GM12878 (cell line): ENCODE measurements around the gene PLCB4. TPM values are rescaled to one million over a fixed set of nuclear protein-coding genes. Genes with fewer than 3 reads are reported as not detected.

ENCODE experiments used
- ATAC-seq: fragments of 200-7000 bp; cut with Tn5 transposase; 3 replicates; pipeline ENCODE4 v1.9.1; 2020; ENCODE audit warnings: mild to moderate bottlenecking, moderate library complexity
- BruUV-seq: library from RNA; stranded (reverse); fragments of 400-500 nt; replicated peaks from 2 replicates; lab custom pipeline; 2021; lab: Mats Ljungman, UMichigan
- CTCF ChIA-PET: fragments of 300-600 bp; sonication (Branson Sonifier 250); formaldehyde crosslinking; extraction: SDS; loops from one replicate; lab custom pipeline; 2021; ENCODE audit warnings: inconsistent platforms; lab: Yijun Ruan, JAX
- POLR2A ChIA-PET: fragments of 350-600 bp; formaldehyde crosslinking; extraction: SDS; loops from one replicate; lab custom pipeline; 2021; ENCODE audit warnings: inconsistent platforms; lab: Charles Lee
- RAD21 ChIA-PET: fragments of 300-600 bp; sonication (Branson Sonifier 250); formaldehyde crosslinking; loops from one replicate; lab custom pipeline; 2023; ENCODE audit warnings: antibody characterized with exemption; ENCODE audit not compliant: unreplicated experiment; lab: Charles Lee
- SMC1A ChIA-PET: fragments of 300-600 bp; sonication (Branson Sonifier 250); formaldehyde crosslinking; loops from one replicate; lab custom pipeline; 2023; ENCODE audit not compliant: unreplicated experiment, uncharacterized antibody; lab: Charles Lee
- DNase-seq: peaks from one replicate; pipeline ENCODE4 v3.0.0-alpha.2; 2011; ENCODE audit warnings: low read depth, low spot score
- FAIRE-seq: peaks from 3 replicates; lab custom pipeline; 2011; peaks lifted over from hg19 to GRCh38; lab: Jason Lieb, UNC
- H2AFZ ChIP-seq: 2 replicates; pipeline ENCODE4 v1.6.0; 2011; ENCODE audit warnings: low read depth, low read length, control low read depth; ENCODE audit not compliant: control insufficient read depth
- H3K27ac ChIP-seq: 2 replicates; pipeline ENCODE4 v1.5.1; 2011; ENCODE audit warnings: control low read depth; ENCODE audit not compliant: control insufficient read depth, insufficient read depth
- H3K27me3 ChIP-seq, 2 experiments: replicated peaks in 1 of 2; 2 replicates each; pipeline versions ENCODE4 v1.6.0 to v1.6.1; 2011; ENCODE audit warnings: low read length in 1 of 2; ENCODE audit not compliant: control insufficient read depth in 2 of 2, insufficient read depth in 2 of 2
- H3K36me3 ChIP-seq, 2 experiments: 2 replicates each; pipeline ENCODE4 v1.5.1; 2011; ENCODE audit warnings: low read length in 1 of 2; ENCODE audit not compliant: control insufficient read depth in 2 of 2, insufficient read depth in 2 of 2
- H3K4me1 ChIP-seq: 2 replicates; pipeline ENCODE4 v1.6.1; 2011; ENCODE audit warnings: mild to moderate bottlenecking, low read length, moderate library complexity, mixed read lengths; ENCODE audit not compliant: control insufficient read depth, insufficient read depth
- H3K4me2 ChIP-seq: 2 replicates; pipeline ENCODE4 v1.6.0; 2011; ENCODE audit warnings: control low read depth; ENCODE audit not compliant: control insufficient read depth, insufficient read depth
- H3K4me3 ChIP-seq: fragments of 200-600 bp; sonication (generic); 2 replicates; pipeline ENCODE4 v1.5.1; 2016
- H3K79me2 ChIP-seq: 2 replicates; pipeline ENCODE4 v1.6.0; 2011; ENCODE audit warnings: low read length; ENCODE audit not compliant: control insufficient read depth, insufficient read depth
- H3K9ac ChIP-seq: 2 replicates; pipeline ENCODE4 v1.8.0; 2011; ENCODE audit warnings: low read length, control low read depth, mixed read lengths; ENCODE audit not compliant: control insufficient read depth, insufficient read depth
- H3K9me3 ChIP-seq: replicated peaks from 3 replicates; pipeline ENCODE4 v1.5.1; 2011; ENCODE audit warnings: mild to moderate bottlenecking, low read length; ENCODE audit not compliant: control insufficient read depth, insufficient read depth
- H4K20me1 ChIP-seq: 2 replicates; pipeline ENCODE4 v1.6.0; 2011; ENCODE audit not compliant: control insufficient read depth, insufficient read depth
- ATF7 ChIP-seq: fragments of 450-650 bp; IDR thresholded peaks from 2 replicates; pipeline ENCODE4 v1.6.1; 2016; ENCODE audit warnings: low read depth, mild to moderate bottlenecking
- CBX3 ChIP-seq: fragments of 200-600 bp; sonication (generic); IDR thresholded peaks from 2 replicates; pipeline ENCODE4 v1.6.1; 2016; ENCODE audit warnings: low read depth, borderline replicate concordance
- CHD1 ChIP-seq: IDR thresholded peaks from 2 replicates; pipeline ENCODE4 v1.6.1; 2012; ENCODE audit warnings: low read depth, low read length, improper control_type of control experiment
- CREM ChIP-seq: IDR thresholded peaks from 2 replicates; pipeline ENCODE4 v1.6.1; 2014; ENCODE audit warnings: antibody characterized with exemption, low read depth
- GABPA ChIP-seq: IDR thresholded peaks from 2 replicates; pipeline ENCODE4 v1.6.1; 2014; ENCODE audit warnings: antibody characterized with exemption, low read depth, mild to moderate bottlenecking, inconsistent platforms
- JUNB ChIP-seq: IDR thresholded peaks from 2 replicates; pipeline ENCODE4 v1.6.1; 2016; ENCODE audit warnings: antibody characterized with exemption, mild to moderate bottlenecking
- MXI1 ChIP-seq: fragments of 150-350 bp; IDR thresholded peaks from 2 replicates; pipeline ENCODE4 v1.6.1; 2011; ENCODE audit warnings: low read depth, mild to moderate bottlenecking, inconsistent platforms, low read length, improper control_type of control experiment
- MYC ChIP-seq: IDR thresholded peaks from 2 replicates; pipeline ENCODE4 v1.6.1; 2011; ENCODE audit warnings: mild to moderate bottlenecking, low read length, moderate library complexity, inconsistent platforms; ENCODE audit not compliant: insufficient read depth, insufficient replicate concordance, insufficient read length, severe bottlenecking
- NFIC ChIP-seq: IDR thresholded peaks from 2 replicates; pipeline ENCODE4 v1.6.1; 2012; ENCODE audit warnings: low read depth, mild to moderate bottlenecking, inconsistent platforms, low read length, moderate library complexity
- POU2F2 ChIP-seq: IDR thresholded peaks from 3 replicates; pipeline ENCODE4 v1.6.1; 2011; ENCODE audit warnings: low read depth, mild to moderate bottlenecking, low read length, borderline replicate concordance
- RBBP5 ChIP-seq: fragments of 200-600 bp; sonication (generic); conservative IDR thresholded peaks from 2 replicates; pipeline ENCODE4 v1.6.1; 2016
- SPI1 ChIP-seq: IDR thresholded peaks from 2 replicates; pipeline ENCODE4 v1.6.1; 2011; ENCODE audit warnings: low read depth, mild to moderate bottlenecking, low read length, moderate library complexity, borderline replicate concordance; ENCODE audit not compliant: insufficient read depth
- TARDBP ChIP-seq: IDR thresholded peaks from 2 replicates; pipeline ENCODE4 v1.6.1; 2016; ENCODE audit warnings: borderline replicate concordance
- TCF7 ChIP-seq: IDR thresholded peaks from 2 replicates; pipeline ENCODE4 v1.6.1; 2014; ENCODE audit warnings: antibody characterized with exemption, borderline replicate concordance
- YY1 ChIP-seq: IDR thresholded peaks from 2 replicates; pipeline ENCODE4 v1.6.1; 2011; ENCODE audit warnings: low read depth, mild to moderate bottlenecking, low read length
- ZNF622 ChIP-seq: fragments of 450-650 bp; IDR thresholded peaks from 2 replicates; pipeline ENCODE4 v1.6.1; 2017; ENCODE audit warnings: mild to moderate bottlenecking, inconsistent platforms
- WGBS: methylation state at CpG from one replicate; pipeline ENCODE4 v1.1.6; 2016; ENCODE audit warnings: low lambda C conversion rate; ENCODE audit not compliant: insufficient replicate concordance, insufficient coverage; ENCODE audit errors: missing lambda C conversion rate; 5-methylcytosine and 5-hydroxymethylcytosine counted together
- in situ Hi-C: fragments of 300-500 bp; cut with MboI; formaldehyde crosslinking; loops from 9 replicates; pipeline ENCODE4 v1.14.3; 2018; ENCODE audit warnings: mixed read lengths
- intact Hi-C: fragments of 100-400 bp; cut with micrococcal nuclease; formaldehyde crosslinking; loops from one replicate; pipeline ENCODE4 v1.14.2; 2022; ENCODE audit not compliant: unreplicated experiment
- polyA plus RNA-seq, 11 experiments: library from polyadenylated mRNA; depleted of rRNA in 4 of 11; unstranded in 6 of 11; stranded (reverse) in 5 of 11; fragments of >200 nt; fragmentation: Nextera tagmentation in 4 of 11; fragmentation: Illumina TruSeq in 1 of 11; extraction: Ambion mirVana in 4 of 11; extraction: Trizol in 1 of 11; gene quantifications; 1 replicate in 1 of 11; 2 replicates in 10 of 11; pipeline versions ENCODE4 v1.2.1 to v1.2.3, GENCODE V29; 2011 to 2016; ENCODE audit warnings: inconsistent platforms in 2 of 11, missing spikeins in 2 of 11, low read depth in 1 of 11
- total RNA-seq, 4 experiments: library from RNA; depleted of rRNA in 3 of 4; stranded (reverse); fragments of >200 nt in 3 of 4; fragmentation: Illumina TruSeq in 1 of 4; extraction: Trizol in 1 of 4; gene quantifications; 2 replicates each; pipeline versions ENCODE4 v1.2.1 to v1.2.3, GENCODE V29; 2013 to 2021
- TF ChIP-seq, protein P1 (sequence below): fragments of 450-650 bp; IDR thresholded peaks from 2 replicates; pipeline ENCODE4 v1.6.1; 2017; ENCODE audit warnings: mild to moderate bottlenecking
- TF ChIP-seq, protein P2 (sequence below): IDR thresholded peaks from 2 replicates; pipeline ENCODE4 v1.6.1; 2012; ENCODE audit warnings: improper control_type of control experiment, low read depth, low read length; ENCODE audit not compliant: insufficient replicate concordance

PLCB4 gene
- total and polyA plus RNA-seq, 10 of the 15 experiments (the other 5 are each of a cell fraction or from before 2014, with no cell fraction given) = not detected

DNA sequence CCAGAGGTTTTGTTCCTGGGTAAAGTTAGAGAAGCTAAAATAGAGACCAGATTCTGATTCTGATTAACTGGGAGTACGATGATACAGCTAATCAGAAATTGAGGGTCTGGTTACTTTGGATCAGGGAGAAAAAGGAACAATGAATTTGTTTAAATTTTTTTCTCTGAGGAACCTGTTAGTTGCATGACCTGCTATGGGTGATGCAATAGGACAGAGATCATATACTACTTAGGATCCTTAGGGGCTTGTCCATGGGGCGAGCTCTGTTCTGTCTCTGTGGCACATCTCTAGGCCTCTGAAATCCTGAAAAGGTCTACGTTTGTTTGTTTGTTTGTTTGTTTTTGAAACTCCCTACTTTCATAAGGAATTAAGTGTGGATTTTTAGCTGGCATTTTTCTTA, 279.4 kb downstream of the PLCB4 start:
- ATAC-seq (no peak), FAIRE-seq (no peak), DNase-seq (no peak)
- ChIA-PET CTCF (interaction anchor here (1.6 kb wide), 1 partner anchor 45 kb away, joined by 3 read pairs; no protein-coding TSS in a partner anchor), POLR2A (no interaction called here), SMC1A (no interaction called here), RAD21 (no interaction called here)
- Histone ChIP-seq H3K4me3 (no peak overlapping the region), H3K79me2 (no peaks in the 10 kb centered on the region), H3K27ac (no peak overlapping the region), H3K36me3 (no peaks in the 10 kb centered on the region), H3K9ac (no peak overlapping the region), H3K4me2 (no peak overlapping the region), H3K9me3 (no peaks in the 10 kb centered on the region), H3K27me3 (no peaks in the 10 kb centered on the region; a peak in 2 of 4 replicates), H4K20me1 (no peaks in the 10 kb centered on the region), H2AFZ (no peak overlapping the region), H3K4me1 (no peaks in the 10 kb centered on the region)
- no TSS peak for BruUV-seq
- intact Hi-C loops (no loop called here), in situ Hi-C loops (no loop called here)
- WGBS = 7% methylated on average over 3 of the region's 3 CpGs
- TF ChIP-seq RBBP5 (no peak), MXI1 (no peak), CHD1 (no peak), GABPA (no peak), YY1 (no peak), ZNF622 (no peak), ATF7 (no peak), MYC (no peak), SPI1 (no peak), CBX3 (no peak), TCF7 (no peak), TARDBP (no peak), NFIC (no peak), JUNB (no peak), CREM (no peak), POU2F2 (no peak)
- TF ChIP-seq, protein P1, sequence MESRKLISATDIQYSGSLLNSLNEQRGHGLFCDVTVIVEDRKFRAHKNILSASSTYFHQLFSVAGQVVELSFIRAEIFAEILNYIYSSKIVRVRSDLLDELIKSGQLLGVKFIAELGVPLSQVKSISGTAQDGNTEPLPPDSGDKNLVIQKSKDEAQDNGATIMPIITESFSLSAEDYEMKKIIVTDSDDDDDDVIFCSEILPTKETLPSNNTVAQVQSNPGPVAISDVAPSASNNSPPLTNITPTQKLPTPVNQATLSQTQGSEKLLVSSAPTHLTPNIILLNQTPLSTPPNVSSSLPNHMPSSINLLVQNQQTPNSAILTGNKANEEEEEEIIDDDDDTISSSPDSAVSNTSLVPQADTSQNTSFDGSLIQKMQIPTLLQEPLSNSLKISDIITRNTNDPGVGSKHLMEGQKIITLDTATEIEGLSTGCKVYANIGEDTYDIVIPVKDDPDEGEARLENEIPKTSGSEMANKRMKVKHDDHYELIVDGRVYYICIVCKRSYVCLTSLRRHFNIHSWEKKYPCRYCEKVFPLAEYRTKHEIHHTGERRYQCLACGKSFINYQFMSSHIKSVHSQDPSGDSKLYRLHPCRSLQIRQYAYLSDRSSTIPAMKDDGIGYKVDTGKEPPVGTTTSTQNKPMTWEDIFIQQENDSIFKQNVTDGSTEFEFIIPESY = no peak
- TF ChIP-seq, protein P2, sequence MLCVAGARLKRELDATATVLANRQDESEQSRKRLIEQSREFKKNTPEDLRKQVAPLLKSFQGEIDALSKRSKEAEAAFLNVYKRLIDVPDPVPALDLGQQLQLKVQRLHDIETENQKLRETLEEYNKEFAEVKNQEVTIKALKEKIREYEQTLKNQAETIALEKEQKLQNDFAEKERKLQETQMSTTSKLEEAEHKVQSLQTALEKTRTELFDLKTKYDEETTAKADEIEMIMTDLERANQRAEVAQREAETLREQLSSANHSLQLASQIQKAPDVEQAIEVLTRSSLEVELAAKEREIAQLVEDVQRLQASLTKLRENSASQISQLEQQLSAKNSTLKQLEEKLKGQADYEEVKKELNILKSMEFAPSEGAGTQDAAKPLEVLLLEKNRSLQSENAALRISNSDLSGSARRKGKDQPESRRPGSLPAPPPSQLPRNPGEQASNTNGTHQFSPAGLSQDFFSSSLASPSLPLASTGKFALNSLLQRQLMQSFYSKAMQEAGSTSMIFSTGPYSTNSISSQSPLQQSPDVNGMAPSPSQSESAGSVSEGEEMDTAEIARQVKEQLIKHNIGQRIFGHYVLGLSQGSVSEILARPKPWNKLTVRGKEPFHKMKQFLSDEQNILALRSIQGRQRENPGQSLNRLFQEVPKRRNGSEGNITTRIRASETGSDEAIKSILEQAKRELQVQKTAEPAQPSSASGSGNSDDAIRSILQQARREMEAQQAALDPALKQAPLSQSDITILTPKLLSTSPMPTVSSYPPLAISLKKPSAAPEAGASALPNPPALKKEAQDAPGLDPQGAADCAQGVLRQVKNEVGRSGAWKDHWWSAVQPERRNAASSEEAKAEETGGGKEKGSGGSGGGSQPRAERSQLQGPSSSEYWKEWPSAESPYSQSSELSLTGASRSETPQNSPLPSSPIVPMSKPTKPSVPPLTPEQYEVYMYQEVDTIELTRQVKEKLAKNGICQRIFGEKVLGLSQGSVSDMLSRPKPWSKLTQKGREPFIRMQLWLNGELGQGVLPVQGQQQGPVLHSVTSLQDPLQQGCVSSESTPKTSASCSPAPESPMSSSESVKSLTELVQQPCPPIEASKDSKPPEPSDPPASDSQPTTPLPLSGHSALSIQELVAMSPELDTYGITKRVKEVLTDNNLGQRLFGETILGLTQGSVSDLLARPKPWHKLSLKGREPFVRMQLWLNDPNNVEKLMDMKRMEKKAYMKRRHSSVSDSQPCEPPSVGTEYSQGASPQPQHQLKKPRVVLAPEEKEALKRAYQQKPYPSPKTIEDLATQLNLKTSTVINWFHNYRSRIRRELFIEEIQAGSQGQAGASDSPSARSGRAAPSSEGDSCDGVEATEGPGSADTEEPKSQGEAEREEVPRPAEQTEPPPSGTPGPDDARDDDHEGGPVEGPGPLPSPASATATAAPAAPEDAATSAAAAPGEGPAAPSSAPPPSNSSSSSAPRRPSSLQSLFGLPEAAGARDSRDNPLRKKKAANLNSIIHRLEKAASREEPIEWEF = no peak
